Right renal cortex interstitium (tissue), 3 donors: ENCODE data around the gene RNF207. TPM values are rescaled to one million over a fixed set of nuclear protein-coding genes. Genes with fewer than 3 reads are reported as not detected.

ENCODE experiments used
- DNase-seq, 3 donors: peaks; one replicate each; pipeline ENCODE4 v3.0.0-alpha.2; 2013; ENCODE audit warnings: low read depth in 3 of 3, low spot score in 2 of 3
- polyA plus RNA-seq, 3 donors: library from polyadenylated mRNA; unstranded; fragments of 120-200 nt; gene quantifications; one replicate each; pipeline ENCODE4 v1.2.1, GENCODE V29; 2013; ENCODE audit not compliant: insufficient read length in 3 of 3

Gene RNF207
- polyA plus RNA-seq, 3 donors = 14.3 to 19.9 (median 17.7) TPM

DNA sequence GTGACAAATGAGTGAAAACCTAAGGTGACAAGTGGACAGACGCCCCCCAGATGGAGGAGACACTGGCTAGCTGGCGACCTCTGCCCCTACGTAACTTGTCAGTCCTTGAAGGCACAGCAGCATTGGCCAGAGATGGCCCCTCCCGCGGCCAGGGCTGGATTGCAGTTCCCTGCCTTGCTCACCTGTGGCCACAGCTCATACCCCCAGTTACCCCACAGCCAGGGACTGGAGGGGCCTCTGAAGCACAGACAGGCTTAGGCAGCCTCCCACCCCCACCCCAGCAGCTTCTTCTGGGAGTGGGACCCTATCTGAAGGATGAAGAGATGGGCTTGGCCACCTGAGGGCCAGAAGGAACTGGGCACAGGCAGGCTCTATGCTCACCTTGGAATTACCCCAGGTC is 41.7 kb downstream of the RNF207 start:
- no peak for DNase-seq

- DNase-seq = no peak
Observed at GRCh38 chr1:6248161-6248776, 42.4 kb downstream of the RNF207 start.

GRCh38 chr1:6248932-6249738 is 43.2 kb downstream of the RNF207 start:
- DNase-seq = no peak

DNA sequence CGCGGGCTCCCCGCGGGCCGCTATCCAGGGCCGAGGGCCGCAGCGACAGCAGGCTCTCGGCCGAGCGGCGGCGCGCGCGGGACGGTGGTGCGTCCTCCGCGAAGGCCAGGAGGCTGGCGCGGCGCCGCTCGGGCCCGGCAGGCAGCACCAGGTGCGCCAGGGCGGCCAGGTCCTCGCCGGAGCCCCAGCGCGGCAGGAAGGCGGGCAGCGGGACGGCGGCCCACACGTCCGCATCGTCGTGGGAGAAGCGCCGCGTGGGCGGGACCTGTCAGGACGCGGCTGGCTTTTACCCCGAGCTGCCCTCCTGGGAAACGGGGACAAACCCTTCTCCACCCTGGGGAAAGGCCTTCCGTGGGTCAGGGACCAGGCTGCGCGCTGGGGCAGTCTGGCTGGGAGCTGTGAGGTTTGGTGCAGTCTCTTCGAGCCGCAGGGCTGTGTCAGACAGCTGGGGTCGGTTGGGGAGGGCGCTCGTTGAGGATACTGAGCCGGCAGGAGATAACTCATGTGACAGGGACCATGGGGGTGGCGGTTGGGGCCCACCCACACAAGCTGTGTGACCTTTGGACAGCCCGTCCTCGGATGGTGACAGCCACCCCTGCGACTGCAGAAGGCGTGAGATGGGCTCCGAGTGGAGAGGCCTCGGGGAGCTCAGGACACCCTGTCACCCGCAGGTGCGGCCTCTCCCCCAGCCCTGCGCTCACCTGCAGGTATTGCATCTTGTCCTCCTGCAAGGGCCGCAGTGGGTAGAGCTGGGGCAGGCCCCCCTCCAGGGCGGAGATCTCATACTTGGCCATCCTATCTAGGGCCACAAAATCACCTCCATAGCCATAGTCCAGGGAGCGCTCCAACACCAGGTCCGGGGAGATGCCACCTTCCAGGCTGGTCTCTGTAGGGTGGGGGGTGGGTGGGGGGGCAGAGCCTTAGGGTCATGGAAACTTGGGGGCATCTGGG is 44.1 kb downstream of the RNF207 start:
- DNase-seq = no peak

DNA sequence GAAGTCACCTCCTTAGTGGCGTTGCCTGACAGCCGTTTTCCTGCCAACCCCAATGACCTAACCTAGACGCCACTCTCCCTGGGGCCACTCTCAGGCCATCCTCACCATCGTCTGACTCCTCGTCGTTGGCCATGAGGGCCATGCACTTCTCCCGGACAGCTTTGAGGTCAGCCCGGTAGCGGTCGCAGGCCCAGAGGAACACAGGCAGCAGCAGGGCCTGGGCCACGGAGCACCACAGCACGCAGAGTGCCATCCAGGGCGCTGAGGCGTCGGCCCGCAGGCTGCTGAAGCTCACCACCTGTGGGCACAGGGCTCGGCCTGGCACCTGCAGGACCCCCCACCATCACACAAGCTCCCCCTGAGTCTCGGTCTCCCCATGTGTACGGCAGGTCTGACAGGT is 45.3 kb downstream of the RNF207 start:
- no peak for DNase-seq

GRCh38 chr1:6251681-6252373 is 45.9 kb downstream of the RNF207 start:
- no peak for DNase-seq

GRCh38 chr1:6252374-6252710 is 46.4 kb downstream of the RNF207 start:
- no peak for DNase-seq

GRCh38 chr1:6253380-6253779 is 47.5 kb downstream of the RNF207 start:
- no peak for DNase-seq

DNA sequence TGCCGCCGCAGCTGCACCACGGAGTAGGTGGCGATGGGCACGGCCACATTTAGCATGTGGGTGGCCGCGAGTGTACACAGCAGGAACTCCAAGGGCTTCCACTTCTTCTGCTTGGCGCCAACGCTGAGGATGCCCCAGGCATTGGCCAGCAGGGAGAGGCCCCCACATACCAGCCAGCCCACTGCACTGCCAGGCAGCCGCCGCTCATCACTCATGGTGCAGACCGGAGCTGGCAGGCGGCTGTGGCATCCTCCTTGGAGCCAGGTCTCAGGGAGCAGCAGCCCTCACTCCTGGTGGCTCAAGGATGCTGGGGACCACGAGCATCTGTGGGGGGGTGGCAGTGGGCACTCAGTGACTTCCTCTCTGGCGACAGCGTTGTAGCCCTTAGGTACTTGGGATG is 48.8 kb downstream of the RNF207 start:
- no peak for DNase-seq

- DNase-seq = no peak
Observed at GRCh38 chr1:6256645-6257044, 50.7 kb downstream of the RNF207 start.

DNA sequence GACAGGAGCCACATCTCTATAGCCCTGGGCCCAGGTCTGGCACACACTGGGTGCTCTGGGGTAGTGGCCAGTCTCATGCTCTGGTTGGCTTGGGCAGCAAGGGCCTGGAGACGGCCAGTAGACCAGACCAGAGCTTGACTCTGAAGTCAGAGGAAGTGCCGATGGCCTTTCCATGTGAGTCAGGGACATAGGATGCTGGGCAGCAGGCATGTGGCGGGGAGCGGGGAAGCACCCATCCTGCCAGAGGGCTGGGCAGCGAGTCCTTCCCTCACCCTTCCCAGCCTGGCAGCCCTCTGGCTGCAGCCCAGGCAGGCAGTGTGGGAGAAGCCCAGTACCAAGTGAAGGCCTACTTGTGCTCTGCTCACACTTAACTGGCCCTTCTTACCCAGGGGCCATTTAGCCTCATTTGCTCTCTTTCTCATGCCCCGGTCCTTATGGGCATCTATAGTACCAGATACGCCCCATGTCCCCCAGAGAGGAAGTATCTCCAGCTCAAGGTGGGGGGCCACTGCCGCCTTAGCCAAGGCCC is 51.7 kb downstream of the RNF207 start:
- no peak for DNase-seq

- no peak for DNase-seq
Observed at GRCh38 chr1:6258675-6259074, 52.8 kb downstream of the RNF207 start.

GRCh38 chr1:6259491-6260362 is 53.8 kb downstream of the RNF207 start:
- DNase-seq = no peak

DNA sequence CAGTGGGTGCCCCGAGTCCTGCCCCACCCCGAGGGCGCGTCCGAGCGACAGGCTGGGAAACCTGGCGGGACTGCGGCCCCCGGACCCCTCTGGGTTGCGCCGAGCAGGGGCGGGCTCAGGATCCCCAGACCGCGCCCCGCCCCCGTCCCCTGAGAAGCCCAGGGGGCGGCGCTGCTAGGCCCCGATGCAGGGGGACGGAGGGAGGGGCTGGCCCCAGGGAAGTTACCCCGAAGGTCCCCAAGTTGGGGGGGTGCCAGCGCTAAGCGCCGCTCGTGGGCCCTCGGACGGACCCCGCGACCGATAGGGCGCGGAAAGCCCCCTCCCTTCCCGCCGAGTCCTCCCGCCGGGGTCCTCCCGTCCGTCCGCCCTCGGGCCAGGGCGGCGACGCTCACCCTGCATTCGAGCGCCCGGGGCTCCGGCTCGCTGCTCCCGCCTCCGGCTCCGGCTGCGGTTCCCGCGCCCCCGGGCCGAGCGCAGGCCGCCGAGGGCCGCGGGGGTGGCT is 54.6 kb downstream of the RNF207 start:
- no peak for DNase-seq

- no peak for DNase-seq
Observed at GRCh38 chr1:6260961-6261614, 55.2 kb downstream of the RNF207 start, which contains the start of gene GPR153. Gene GPR153 (minus strand): TSS chr1:6261098. CDS start chr1:6254905, 6,193 bp downstream.

DNA sequence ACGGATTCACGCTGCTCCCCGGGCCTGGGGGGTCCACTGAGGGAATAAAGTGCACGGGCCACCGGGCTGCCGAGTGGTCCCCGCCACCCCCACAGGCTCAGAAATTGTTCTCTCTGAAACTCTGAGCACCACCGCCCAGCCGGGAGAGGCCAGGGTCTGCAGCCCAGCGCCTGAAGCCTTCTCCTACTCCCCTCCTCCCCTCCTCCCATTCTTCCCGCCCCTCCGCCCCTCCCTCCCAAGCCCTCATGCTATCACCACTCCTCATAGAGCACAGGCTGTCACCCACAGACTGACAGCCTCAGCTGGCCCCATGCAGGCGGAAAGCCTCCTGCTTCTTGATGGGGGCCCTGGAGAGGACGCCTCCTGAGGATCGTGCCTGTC is 55.7 kb downstream of the RNF207 start:
- DNase-seq = no peak

GRCh38 chr1:6262555-6263420 is 56.9 kb downstream of the RNF207 start:
- no peak for DNase-seq

- DNase-seq = no peak
Observed at GRCh38 chr1:6263716-6264115, 57.8 kb downstream of the RNF207 start.
